Subcutaneous adipose tissue (tissue), 4 donors: ENCODE results near the gene CCDC159. TPM values are rescaled to one million over a fixed set of nuclear protein-coding genes. Genes with fewer than 3 reads are reported as not detected.

Experiments
- CTCF ChIP-seq: fragments of 450-650 bp; IDR thresholded peaks from one replicate; pipeline ENCODE4 v1.5.1; 2016; ENCODE audit warnings: low read depth, mild to moderate bottlenecking, control low read depth, antibody characterized with exemption, moderate library complexity
- total RNA-seq, 4 donors: library from RNA; depleted of rRNA; stranded (reverse); fragments of >200 nt; gene quantifications; one replicate each; pipeline ENCODE4 v1.1.0, GENCODE V29; 2016

Gene CCDC159
- total RNA-seq, 4 donors from 2014 or later = 4.6 to 33.2 (median 15.7) TPM

- no peak for TF ChIP-seq CTCF
Measured at GRCh38 chr19:11359421-11359820, 13.1 kb downstream of the CCDC159 start.

- no peak for TF ChIP-seq CTCF
Measured at GRCh38 chr19:11361037-11361770, 14.9 kb downstream of the CCDC159 start.

- TF ChIP-seq CTCF = no peak
Measured at GRCh38 chr19:11361771-11362731, 15.7 kb downstream of the CCDC159 start.

- TF ChIP-seq CTCF = no peak
Measured at GRCh38 chr19:11363881-11364280, 17.6 kb downstream of the CCDC159 start.

- no peak for TF ChIP-seq CTCF
Measured at GRCh38 chr19:11364296-11364904, 18.1 kb downstream of the CCDC159 start.

GRCh38 chr19:11364935-11365334 is 18.6 kb downstream of the CCDC159 start:
- no peak for TF ChIP-seq CTCF
